ENCODE data around the gene ARFGEF3. TPM values are rescaled to one million over a fixed set of nuclear protein-coding genes. Genes with fewer than 3 reads are reported as not detected.
"Not testable (repeated sequence)": the region's sequence is repeated elsewhere in the genome, so short reads cannot be mapped to it uniquely, and the experiment has no call there.

ARFGEF3 gene
- total RNA-seq, 4 donors from 2014 or later, result 1.2 to 3.3 (median 2.2) TPM

DNA sequence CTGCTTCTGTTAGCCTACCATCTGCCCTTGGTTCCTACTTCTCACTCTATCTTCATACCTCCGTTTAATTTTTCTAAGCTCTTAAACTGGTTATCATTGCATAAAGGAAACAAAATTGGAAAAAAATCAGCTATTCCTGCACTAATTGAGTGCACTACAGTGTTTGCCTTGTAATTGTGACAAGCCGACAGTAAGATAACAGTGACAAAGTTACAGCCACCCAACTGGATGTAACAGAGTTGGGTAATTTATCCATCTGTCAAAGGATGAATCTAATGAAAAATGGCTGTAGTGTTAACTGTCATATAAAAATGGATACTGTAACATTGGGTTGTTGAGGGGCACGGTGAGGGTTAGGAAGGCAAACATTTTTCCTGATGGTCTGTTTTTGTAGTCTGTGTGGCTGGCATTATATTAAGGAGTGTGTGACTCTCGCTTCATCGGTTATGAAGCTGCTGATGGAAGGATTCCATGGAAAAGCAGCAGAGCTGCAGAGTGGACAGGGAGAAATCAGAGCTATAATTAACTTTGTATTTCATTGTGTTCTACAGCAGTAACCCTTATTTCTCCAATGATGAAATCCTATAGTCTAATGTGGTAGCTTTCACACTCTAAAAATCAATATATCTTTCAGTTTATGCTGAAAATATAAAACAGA lies 43.8 kb downstream of the ARFGEF3 start:
- Histone ChIP-seq H3K4me3 (no peak overlapping the region), H3K9me3 (no peaks in the 10 kb centered on the region), H3K4me1 (no peaks in the 10 kb centered on the region), H3K27ac (replicated peaks in 1 of 4) (no peak overlapping the region), H3K27me3 (no peaks in the 10 kb centered on the region), H3K36me3 (no peaks in the 10 kb centered on the region)
- TF ChIP-seq POLR2A (IDR thresholded peaks at IDR 0.05; ENCODE audit: low read depth) (no peak), POLR2AphosphoS5 (IDR thresholded peaks at IDR 0.05) (no peak), EP300 (IDR thresholded peaks at IDR 0.05) (no peak)
- TF ChIP-seq, protein P1, sequence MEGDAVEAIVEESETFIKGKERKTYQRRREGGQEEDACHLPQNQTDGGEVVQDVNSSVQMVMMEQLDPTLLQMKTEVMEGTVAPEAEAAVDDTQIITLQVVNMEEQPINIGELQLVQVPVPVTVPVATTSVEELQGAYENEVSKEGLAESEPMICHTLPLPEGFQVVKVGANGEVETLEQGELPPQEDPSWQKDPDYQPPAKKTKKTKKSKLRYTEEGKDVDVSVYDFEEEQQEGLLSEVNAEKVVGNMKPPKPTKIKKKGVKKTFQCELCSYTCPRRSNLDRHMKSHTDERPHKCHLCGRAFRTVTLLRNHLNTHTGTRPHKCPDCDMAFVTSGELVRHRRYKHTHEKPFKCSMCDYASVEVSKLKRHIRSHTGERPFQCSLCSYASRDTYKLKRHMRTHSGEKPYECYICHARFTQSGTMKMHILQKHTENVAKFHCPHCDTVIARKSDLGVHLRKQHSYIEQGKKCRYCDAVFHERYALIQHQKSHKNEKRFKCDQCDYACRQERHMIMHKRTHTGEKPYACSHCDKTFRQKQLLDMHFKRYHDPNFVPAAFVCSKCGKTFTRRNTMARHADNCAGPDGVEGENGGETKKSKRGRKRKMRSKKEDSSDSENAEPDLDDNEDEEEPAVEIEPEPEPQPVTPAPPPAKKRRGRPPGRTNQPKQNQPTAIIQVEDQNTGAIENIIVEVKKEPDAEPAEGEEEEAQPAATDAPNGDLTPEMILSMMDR (IDR thresholded peaks at IDR 0.05), result no peak
- WGBS, result 84% methylated on average over 5 of the region's 5 CpGs
- no peak for DNase-seq (ENCODE audit: extremely low spot score)
- intact Hi-C loops (cut with DNase I), result no loop called here

DNA sequence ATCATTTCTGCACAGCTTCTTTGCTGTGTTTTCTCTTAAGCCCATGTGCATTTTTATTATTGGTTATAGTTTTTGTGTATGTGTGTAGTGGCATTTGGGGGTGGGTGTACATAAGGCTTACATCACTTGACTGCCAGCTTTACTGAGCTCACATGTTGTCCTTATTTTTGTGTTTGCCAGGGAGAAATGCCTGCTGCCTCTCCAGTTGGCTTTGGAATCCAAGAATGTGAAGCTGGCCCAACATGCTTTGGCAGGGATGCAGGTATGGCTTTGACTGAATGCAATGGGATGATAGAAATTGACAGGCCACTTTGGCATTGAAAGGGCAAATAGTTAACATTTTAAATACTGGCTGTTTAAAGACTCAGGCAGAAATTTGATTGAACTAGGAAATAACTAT lies 45.1 kb downstream of the ARFGEF3 start:
- intact Hi-C loops (cut with DNase I), result no loop called here
- Histone ChIP-seq H3K27ac (replicated peaks in 1 of 4) (no peak overlapping the region), H3K4me1 (no peaks in the 10 kb centered on the region), H3K4me3 (no peak overlapping the region), H3K36me3 (no peaks in the 10 kb centered on the region), H3K9me3 (no peaks in the 10 kb centered on the region), H3K27me3 (no peaks in the 10 kb centered on the region)
- TF ChIP-seq POLR2A (IDR thresholded peaks at IDR 0.05; ENCODE audit: low read depth), result no peak
- TF ChIP-seq POLR2AphosphoS5 (IDR thresholded peaks at IDR 0.05), result no peak
- TF ChIP-seq, protein P1 (IDR thresholded peaks at IDR 0.05), result no peak
- no peak for TF ChIP-seq EP300 (IDR thresholded peaks at IDR 0.05)
- DNase-seq (ENCODE audit: extremely low spot score), result no peak

DNA sequence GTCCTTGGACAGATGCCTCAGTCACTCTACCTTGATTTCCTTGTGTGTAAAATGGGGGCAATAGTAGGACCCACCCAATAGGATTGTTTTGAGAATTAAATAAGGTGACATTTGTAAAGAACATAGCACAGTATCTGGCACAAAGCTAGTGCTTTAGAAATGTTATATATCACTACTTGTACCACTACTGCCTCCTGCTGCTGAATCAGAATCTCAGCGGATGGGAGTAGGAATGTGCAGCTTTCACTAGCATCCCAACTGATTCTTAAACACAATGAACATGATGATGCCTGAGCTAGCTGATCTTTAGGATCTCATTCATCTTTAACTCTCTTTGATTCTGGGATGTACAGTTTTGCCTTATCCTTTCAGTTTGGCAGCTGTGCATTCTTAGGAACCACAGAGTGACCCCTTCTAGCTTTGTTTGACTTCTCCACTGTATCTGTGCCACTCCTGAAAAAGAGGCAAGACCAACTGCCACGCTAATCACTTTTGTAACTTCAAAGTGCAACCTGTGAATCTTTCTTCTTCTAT lies 49.4 kb downstream of the ARFGEF3 start:
- Histone ChIP-seq H3K4me1 (no peaks in the 10 kb centered on the region), H3K27ac (replicated peaks in 1 of 4) (no peak overlapping the region), H3K27me3 (no peaks in the 10 kb centered on the region), H3K4me3 (no peak overlapping the region), H3K9me3 (no peaks in the 10 kb centered on the region), H3K36me3 (no peaks in the 10 kb centered on the region)
- DNase-seq (ENCODE audit: extremely low spot score), result no peak
- intact Hi-C loops (cut with DNase I), result no loop called here
- 77% methylated on average over 2 of the region's 2 CpGs for WGBS
- TF ChIP-seq POLR2AphosphoS5 (IDR thresholded peaks at IDR 0.05) (no peak), EP300 (IDR thresholded peaks at IDR 0.05) (no peak), POLR2A (IDR thresholded peaks at IDR 0.05; ENCODE audit: low read depth) (no peak)
- TF ChIP-seq, protein P1 (IDR thresholded peaks at IDR 0.05), result no peak

DNA sequence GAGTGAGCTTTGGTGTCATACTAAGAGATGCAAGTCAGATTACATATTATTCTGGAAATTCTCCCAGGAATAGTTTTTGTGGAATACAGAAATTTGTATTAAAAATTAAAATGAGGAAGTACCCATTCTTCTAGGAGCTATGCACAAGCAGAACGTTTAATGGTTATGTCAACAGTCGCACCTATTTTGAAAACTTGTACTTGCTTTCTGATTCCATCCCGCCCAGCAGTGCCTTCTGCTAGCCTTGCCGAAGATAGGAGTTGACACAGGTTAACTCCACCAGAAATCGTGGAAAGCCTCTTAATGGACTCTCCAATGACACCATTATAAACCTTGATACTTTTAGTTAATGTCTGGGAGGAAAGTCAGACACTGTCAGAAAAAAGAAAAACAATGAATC lies 49.9 kb downstream of the ARFGEF3 start:
- no peak for TF ChIP-seq POLR2AphosphoS5 (IDR thresholded peaks at IDR 0.05)
- TF ChIP-seq POLR2A (IDR thresholded peaks at IDR 0.05; ENCODE audit: low read depth), result no peak
- TF ChIP-seq, protein P1 (IDR thresholded peaks at IDR 0.05), result no peak
- no peak for TF ChIP-seq EP300 (IDR thresholded peaks at IDR 0.05)

DNA sequence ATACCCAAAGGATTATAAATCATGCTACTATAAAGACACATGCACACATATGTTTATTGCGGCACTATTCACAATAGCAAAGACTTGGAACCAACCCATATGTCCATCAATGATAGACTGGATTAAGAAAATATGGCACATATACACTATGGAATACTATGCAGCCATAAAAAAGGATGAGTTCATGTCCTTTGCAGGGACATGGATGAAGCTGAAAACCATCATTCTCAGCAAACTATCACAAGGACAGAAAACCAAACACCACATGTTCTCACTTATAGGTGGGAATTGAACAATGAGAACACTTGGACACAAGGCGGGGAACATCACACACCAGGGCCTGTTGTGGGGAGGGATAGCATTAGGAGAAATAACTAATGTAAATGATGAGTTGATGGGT lies 50.8 kb downstream of the ARFGEF3 start:
- H3K36me3 ChIP-seq; H3K4me1 ChIP-seq; DNase-seq (ENCODE audit: extremely low spot score); H3K27me3 ChIP-seq; H3K27ac ChIP-seq (replicated peaks in 1 of 4); H3K4me3 ChIP-seq; H3K9me3 ChIP-seq; intact Hi-C loops (cut with DNase I): not testable (repeated sequence)
- WGBS, result 93% methylated on average over 2 of the region's 2 CpGs

More for the DNA sequence above, 49.9 kb downstream of the ARFGEF3 start:
- H3K9me3 ChIP-seq, result no peaks in the 10 kb centered on the region
- no peaks in the 10 kb centered on the region for H3K27me3 ChIP-seq
- H3K4me1 ChIP-seq, result no peaks in the 10 kb centered on the region
- H3K36me3 ChIP-seq, result no peaks in the 10 kb centered on the region
- WGBS, result 84% methylated on average over 5 of the region's 5 CpGs
- no peak for DNase-seq (ENCODE audit: extremely low spot score)
- no peak overlapping the region for H3K4me3 ChIP-seq
- H3K27ac ChIP-seq (replicated peaks in 1 of 4), result no peak overlapping the region
- intact Hi-C loops (cut with DNase I), result no loop called here
